GM12892 (cell line): ENCODE results near the gene PMCH. TPM values are rescaled to one million over a fixed set of nuclear protein-coding genes. Genes with fewer than 3 reads are reported as not detected.
"Not testable (repeated sequence)": the region's sequence is repeated elsewhere in the genome, so short reads cannot be mapped to it uniquely, and the experiment has no call there.

Experiments
- DNase-seq: peaks from one replicate; pipeline ENCODE4 v3.0.0; 2011; ENCODE audit not compliant: insufficient read length
- FAIRE-seq: peaks from 2 replicates; lab custom pipeline; 2011; peaks lifted over from hg19 to GRCh38; lab: Jason Lieb, UNC
- POLR2A ChIP-seq: IDR thresholded peaks from 2 replicates; pipeline ENCODE4 v1.6.1; 2011; ENCODE audit warnings: low read depth, low read length, control low read depth
- POLR2AphosphoS5 ChIP-seq: IDR thresholded peaks from 2 replicates; pipeline ENCODE4 v1.6.1; 2011; ENCODE audit warnings: low read depth, low read length, control low read depth
- TAF1 ChIP-seq: IDR thresholded peaks from 2 replicates; pipeline ENCODE4 v1.6.1; 2011; ENCODE audit warnings: low read depth, mild to moderate bottlenecking, control low read depth, low read length, borderline replicate concordance
- polyA plus RNA-seq: library from polyadenylated mRNA; unstranded; fragments of >200 nt; gene quantifications from one replicate; pipeline ENCODE4 v1.2.1, GENCODE V29; 2012; ENCODE audit warnings: missing spikeins, inconsistent platforms; ENCODE audit not compliant: missing spikeins

The PMCH gene, protein sequence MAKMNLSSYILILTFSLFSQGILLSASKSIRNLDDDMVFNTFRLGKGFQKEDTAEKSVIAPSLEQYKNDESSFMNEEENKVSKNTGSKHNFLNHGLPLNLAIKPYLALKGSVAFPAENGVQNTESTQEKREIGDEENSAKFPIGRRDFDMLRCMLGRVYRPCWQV
- 1.6 TPM for polyA plus RNA-seq

- TF ChIP-seq TAF1: no peak
- TF ChIP-seq POLR2A: no peak
- FAIRE-seq (peak; percentile 21), DNase-seq (no peak)
Measured at GRCh38 chr12:102197789-102198188, at the start of gene PMCH. TSS of gene PMCH (minus strand) at chr12:102197833. CDS start at chr12:102197770, 63 bp downstream.

DNA sequence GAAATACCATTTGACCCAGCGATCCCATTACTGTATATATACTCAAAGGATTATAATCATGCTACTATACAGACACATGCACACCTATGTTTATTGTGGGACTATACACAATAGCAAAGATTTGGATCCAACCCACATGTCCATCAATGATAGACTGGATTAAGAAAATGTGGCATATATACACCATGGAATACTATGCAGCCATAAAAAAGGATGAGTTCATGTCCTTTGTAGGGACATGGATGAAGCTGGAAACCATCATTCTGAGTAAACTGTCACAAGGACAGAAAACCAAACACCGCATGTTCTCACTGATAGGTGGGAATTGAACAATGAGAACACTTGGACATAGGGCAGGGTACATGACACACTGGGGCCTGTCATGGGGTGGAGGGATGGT is 43.2 kb upstream of the PMCH start:
- not testable (repeated sequence) for FAIRE-seq, DNase-seq

DNA sequence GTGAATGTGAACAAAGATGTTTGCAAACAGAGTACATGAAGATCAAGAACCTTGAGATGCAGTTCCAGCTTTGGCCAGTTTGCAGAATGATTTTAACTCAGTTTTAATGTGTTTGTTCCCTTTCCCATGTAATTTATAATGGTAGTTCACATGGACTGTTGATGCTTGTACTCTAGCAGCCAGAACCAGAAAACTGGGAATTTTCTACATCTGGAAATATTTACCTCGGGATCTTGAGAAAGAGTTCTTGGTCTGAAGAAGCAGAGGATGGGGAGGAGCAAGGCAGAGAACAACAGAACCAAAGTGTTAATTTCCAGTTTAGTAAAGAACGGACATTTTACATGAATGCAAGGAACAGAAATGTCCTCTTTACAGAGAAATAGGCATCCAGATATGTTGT is 37.0 kb upstream of the PMCH start:
- FAIRE-seq: no peak
- no peak for DNase-seq
- no peak for TF ChIP-seq TAF1
- no peak for TF ChIP-seq POLR2AphosphoS5
- no peak for TF ChIP-seq POLR2A

GRCh38 chr12:102232446-102232845 is 34.8 kb upstream of the PMCH start:
- FAIRE-seq: no peak
- TF ChIP-seq POLR2A: no peak
- no peak for TF ChIP-seq POLR2AphosphoS5
- TF ChIP-seq TAF1: no peak

DNA sequence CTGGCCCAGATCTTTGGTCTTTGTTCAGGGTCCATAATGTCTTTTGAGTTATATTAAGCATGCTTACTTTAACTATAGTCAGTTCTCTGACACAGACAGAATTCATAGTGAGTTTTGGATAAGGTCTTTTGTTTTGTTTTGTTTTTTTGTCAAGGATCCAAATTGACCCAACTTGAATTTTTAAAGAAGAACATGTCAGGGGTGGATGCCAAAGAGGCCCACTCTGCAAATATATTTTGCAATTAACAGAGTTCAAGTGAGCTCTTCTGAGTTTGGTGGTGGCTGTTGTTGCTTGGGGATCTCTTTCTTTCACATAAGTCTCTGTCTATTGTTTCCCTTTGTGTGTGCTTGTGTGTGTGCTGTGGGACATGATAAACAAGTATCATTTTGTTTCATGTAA is 34.4 kb upstream of the PMCH start:
- TF ChIP-seq TAF1: no peak
- no peak for TF ChIP-seq POLR2A
- no peak for TF ChIP-seq POLR2AphosphoS5
- DNase-seq (no peak), FAIRE-seq (no peak)

More at GRCh38 chr12:102232446-102232845, 34.8 kb upstream of the PMCH start:
- no peak for DNase-seq

DNA sequence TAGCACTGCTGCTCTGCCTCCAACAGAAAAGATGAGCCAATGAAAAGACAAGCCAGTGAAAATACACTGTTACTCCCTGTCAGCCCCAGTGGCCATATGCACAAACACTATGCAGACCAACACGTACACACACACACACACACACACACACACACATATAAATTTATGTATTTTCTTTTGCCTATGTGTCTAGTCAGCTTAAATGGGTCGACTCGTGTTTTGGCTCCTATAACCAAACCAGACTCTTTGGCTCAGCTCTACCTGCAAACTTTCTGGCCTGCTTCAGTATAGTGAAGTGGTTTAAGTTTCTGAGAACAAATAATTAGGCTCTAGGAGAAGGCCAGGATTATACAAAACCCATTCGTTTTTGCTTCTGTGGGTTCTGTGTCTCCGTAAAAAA is 30.3 kb upstream of the PMCH start:
- DNase-seq (no peak), FAIRE-seq (no peak)
- TF ChIP-seq TAF1 (no peak), POLR2AphosphoS5 (no peak), POLR2A (no peak)

DNA sequence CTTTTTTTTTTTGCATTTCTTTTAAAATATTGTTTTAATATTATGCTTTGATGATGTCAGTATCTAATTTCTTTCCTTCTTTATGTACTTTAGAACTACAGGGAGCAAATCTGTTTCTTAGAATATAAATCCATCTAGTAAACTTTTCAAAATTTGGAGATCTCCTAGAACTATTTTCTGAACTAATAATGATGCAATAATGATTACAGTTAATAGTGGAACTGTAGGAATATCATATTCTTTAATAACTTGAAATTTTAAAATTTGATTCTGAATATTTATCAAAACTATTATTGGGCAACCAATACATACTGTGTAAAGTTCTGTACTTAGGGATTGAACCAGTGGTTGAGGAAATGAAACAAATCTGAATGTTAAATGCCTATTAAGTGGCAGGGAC is 23.1 kb upstream of the PMCH start:
- no peak for FAIRE-seq
- DNase-seq: no peak
- TF ChIP-seq POLR2AphosphoS5: no peak
- no peak for TF ChIP-seq POLR2A
- no peak for TF ChIP-seq TAF1

- FAIRE-seq (no peak), DNase-seq (no peak)
- TF ChIP-seq POLR2A (no peak), TAF1 (no peak), POLR2AphosphoS5 (no peak)
Measured at GRCh38 chr12:102215992-102216691, 18.5 kb upstream of the PMCH start.

GRCh38 chr12:102204025-102204424 is 6.4 kb upstream of the PMCH start:
- TF ChIP-seq POLR2A (no peak), POLR2AphosphoS5 (no peak), TAF1 (no peak)
- DNase-seq: no peak
- FAIRE-seq: peak; percentile 17

DNA sequence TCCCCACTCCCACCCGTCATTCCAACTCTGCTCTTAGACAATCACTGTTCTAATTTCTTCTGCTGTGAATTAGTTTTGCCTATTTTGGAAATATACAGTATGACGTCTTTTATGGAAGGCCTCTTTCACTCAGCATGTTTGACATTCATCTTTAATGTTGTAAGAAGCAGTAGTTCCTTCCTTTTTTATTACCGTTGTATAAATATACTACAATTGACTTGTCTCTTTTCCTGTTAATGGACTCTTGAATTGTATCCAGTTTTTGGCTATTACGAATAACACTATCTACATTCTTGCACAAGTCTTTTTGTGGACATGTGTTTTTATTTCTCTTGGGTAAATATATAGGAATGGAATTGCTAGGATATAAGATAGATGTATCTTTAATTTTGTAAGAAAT is 4.9 kb upstream of the PMCH start:
- no peak for TF ChIP-seq TAF1
- TF ChIP-seq POLR2AphosphoS5: no peak
- TF ChIP-seq POLR2A: no peak

DNA sequence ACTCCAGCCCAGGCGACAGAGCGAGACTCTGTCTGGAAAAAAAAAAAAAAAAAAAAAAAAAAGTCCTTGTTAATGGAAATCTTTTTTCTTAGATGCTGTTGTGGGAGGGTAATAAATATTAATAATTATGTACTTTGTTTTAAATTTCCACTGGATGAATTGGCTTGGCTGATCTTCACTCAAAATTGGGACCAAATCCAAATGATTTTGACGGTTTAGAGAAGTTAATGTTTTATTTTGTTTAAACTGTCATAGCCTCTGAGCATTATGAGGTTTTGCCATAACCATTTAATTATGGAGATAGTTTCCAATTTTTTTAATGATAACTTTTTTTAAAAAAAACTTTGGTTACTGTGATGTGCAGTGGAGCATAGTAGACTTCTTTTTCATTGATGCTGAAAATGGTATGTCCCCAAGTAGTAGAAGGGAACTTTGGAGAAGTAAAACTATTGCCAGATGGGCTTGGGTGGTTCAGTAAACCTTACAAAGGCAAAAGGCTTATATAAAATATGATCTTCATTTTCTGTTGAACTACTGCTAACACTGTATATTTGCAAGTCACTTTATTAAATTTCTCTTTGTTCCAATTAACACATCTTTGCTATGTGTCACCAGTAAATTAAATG is 3.9 kb upstream of the PMCH start:
- FAIRE-seq: no peak
- DNase-seq: no peak

More for the DNA sequence above, 4.9 kb upstream of the PMCH start:
- DNase-seq: no peak
- FAIRE-seq: no peak

DNA sequence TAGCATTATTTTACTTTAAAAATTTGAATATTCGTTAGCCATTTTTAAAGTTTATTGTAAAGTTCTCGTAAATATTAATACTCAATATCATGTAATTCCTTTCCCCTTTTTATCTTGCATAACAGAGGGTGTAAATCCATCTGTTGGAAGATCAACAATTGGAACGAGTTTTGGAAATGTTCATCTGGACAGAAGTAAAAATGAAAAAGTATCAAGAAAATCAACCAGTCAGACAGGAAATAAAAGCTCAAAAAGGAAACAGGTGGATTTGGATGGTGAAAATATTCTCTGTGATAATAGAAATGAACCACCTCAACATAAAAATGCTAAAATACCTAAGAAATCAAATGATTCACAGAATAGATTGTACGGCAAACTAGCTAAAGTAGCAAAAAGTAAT is 1.8 kb downstream of the PMCH start:
- DNase-seq: no peak
- TF ChIP-seq POLR2A (no peak), TAF1 (no peak), POLR2AphosphoS5 (no peak)
- FAIRE-seq: no peak

More for the DNA sequence above, 3.9 kb upstream of the PMCH start:
- TF ChIP-seq TAF1: no peak
- no peak for TF ChIP-seq POLR2A
- no peak for TF ChIP-seq POLR2AphosphoS5
